Stimulated activated CD4-positive, alpha-beta T cell treated with anti-CD3 and anti-CD28 coated beads, Interleukin-1b, Interleukin-23, amount 100 ng/mL, for 1 hour (primary cell): ENCODE results near the gene SIRPG.
"Not testable (repeated sequence)": the region's sequence is repeated elsewhere in the genome, so short reads cannot be mapped to it uniquely, and the experiment has no call there.

Experiments used
- DNase-seq, 2 donors: peaks; one replicate each; pipeline ENCODE4 v3.0.0-alpha.2; 2020; ENCODE audit warnings: low read depth in 2 of 2

Gene SIRPG

DNA sequence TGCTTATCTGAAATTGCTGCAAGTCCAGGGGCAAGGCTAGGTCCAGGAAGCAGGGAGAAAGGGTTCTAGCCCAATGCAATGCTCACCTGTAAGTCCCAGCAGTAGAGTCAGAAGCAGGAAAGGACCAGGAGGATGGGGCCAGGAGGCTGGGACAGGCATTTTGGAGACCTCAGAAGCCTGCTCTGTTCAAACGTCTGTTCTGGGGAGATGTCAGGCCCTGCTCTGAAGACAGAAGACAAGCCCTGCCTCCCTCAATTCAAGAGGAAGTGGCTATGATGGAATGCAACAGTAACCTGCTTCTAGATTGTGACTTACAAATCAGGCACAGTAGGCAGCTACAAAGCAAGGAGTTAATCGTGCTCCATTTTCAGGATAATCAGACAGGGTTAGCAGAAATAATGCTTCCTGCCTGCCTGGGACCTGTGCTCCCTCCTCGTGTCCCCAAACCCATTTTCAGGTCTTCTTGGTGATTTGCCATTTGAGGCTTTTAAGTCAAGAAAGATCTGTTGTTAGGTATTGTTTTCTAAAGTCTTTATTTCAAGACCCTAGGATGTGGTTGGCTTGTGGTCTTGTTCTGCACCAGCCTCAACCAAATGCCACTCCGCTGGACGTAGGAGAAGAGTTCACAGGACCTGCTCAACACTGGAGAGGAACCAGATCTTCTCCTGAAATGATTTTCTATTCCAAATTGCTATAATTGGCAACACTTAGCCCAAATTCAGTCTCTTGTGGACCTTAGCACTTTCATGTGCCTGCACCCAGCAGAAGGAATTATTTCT lies at the start of gene SIRPG:
Gene SIRPG, minus strand, starts transcription at position 224 of the 779 bp plus-strand sequence. Its CDS starts 65 bp downstream, at position 159.
- no peak for DNase-seq

DNA sequence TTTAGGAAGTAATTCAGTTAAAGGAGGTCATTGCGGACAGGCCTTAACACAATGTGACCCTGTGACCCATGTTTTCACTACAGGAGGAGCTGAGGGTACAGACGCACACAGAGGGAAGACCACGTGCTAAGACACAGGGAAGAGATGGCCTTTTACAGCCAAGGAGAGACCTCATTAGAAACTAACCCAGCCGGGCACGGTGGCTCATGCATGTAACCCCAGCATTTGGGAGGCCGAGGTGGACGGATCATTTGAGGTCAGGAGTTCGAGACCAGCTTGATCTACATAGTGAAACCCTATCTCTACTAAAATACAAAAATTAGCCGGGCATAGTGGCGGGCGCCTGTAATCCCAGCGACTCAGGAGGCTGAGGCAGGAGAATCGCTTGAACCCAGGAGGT lies 49.3 kb upstream of the SIRPG start:
- not testable (repeated sequence) for DNase-seq

DNA sequence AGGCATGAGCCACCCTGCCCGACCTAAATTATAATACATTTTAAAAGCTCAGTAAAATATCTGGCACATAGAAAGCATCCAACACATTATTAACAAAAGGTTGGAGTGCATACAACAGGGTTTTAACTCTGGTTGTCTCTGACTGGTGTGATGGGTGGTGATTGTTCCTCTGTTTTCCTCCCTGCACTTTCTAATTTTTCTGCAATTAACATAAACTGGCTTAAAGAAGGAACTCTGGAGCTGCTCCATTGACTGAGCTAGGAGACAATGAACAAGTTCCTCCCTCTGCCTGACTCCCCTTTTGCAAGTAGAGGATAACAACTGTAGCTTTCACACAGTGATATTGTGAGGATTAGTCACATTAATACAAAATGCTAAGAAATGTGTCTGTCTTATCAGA lies 48.5 kb upstream of the SIRPG start:
- DNase-seq, result no peak

DNA sequence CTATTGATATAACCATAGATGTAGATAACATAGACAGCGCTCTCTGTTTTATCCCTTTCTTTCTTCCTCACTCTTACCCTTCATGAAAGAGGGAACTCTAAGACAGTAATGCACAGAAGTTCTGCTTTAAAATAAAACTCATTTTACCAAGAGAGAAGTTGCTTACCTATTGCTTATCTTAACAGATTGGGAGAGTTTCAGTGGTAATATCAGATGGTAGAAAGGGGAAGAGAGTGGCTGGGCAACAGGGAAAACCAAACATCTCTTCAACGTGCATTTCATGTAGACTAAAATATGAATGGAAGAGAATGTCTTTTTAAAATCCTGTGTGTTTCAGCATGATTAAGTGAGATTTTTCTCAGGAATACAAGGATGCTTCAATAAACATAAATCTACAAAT lies 45.3 kb upstream of the SIRPG start:
- DNase-seq, result no peak

DNA sequence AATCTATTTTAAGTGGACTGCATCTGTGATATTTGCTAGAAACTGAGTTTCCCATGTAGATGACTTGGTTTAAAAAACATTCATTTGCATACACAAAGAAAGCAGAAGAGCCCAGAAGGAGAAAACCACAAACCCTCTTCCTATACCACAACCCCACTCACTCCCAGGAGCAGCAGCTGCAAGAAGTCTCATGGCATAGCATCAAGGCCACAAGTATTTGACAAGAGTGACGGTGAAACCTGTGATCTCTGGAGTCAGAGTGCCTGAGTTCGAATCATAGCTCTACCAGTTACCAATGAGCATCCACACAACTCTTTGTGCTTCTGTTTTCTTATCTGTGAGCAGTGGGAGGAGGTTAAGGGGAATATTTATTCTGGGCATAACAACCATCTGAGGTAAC lies 44.7 kb upstream of the SIRPG start:
- DNase-seq, result no peak

DNA sequence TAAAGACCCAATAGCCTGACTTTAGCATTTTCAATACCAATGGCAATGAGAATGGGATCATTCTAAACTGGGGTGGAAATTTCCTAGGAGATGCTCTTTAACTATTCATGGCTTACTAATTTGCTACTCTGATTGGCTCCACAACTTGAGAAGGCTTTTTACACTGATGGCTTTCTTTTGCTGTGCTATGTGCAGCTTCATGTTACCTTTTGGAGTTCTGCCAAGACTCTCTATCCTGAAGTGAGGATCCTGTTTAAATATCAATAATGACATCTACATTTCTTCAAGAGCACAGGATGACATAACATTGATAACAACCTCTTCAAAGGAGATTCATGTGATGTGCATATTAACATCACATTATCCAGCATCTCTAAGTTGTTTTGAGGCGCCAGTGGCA lies 43.4 kb upstream of the SIRPG start:
- no peak for DNase-seq

DNA sequence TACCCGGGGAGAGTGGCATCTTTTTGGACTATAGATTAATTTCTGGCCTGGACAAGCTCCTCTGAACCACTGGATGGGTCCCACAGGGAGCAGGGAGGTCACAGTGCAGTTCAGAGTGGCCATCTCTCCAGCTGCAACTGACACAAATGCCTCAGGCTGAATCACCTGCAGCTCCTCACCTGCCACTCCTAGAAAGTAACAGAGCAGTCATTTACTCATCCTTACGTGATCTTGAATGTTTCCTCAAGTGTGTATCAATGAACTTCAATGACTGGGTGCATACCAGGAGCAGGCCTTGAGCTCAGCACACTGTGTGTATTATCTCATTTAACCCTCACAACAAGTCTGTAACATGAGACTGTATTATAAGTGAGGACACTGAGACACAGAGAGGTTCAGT lies 40.0 kb upstream of the SIRPG start:
- DNase-seq, result no peak

DNA sequence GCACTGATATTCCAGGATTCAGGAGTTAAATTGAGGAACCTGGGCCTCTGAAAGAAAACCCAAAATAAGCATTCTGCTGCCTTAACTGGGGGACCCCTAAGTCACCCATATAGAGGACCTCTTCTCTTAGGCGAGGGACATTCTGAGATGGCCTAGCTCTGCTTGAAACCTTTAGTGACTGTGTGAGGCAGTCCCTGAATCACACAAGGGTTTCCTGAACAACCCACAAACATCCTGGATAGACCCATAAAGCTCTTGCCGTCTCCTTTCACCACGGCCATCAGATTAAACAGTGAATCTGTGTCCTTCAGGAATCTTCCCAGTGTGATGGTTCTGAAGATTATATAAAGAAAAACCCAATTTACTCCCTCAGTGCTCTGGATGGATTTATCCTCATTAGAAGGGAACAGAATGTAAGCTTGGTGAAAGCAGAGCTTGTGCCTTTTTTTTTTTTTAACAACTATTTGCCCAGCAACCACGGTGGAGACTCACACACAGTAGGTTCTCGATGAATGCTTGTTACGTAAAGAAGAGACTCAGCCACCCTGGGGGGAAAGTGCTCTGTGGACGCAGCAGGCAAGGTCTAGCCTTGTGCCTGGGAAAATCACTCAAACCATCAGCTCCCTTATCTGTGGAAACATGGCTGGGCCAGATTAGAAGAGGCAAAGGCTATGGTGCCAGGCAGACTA lies 39.1 kb upstream of the SIRPG start:
- no peak for DNase-seq

DNA sequence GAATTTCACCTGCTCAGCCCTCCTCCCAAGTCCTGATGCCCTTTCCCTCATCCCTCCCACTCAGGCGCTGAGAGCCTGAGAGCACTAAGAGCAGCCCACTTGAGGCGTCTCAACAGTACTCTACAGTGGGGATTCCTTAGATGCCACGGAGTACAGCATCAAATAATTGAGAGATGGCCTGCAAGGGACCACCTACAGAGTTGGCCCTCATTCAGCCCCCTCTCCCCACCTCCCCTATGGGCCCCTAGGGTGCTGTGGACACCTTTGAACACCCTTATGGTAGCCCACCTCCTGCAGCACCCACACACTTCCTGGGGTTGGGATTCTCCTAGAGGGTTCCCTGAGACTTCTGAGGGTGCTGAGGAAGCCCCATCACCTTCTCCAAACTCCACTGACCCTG lies 37.1 kb upstream of the SIRPG start:
- no peak for DNase-seq

DNA sequence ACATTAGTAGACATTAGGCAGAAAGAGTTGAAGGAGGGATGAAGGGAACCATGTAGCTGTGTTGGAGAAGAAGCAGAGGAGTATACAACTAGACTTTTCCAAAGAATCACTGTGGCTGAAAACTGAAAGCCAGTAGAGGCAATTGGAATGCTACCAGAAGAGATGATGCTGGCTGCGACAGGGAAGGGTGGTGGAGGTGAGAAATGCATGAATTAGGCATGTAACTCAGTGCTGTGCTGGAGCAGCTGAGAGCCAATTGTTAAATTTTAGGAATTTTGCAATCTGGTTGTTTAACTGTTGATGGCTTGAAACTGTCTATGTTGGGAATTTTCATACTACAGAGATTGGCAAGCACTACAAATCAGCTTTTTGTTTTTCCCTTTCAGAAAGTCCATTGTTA lies 35.8 kb upstream of the SIRPG start:
- DNase-seq, result no peak

DNA sequence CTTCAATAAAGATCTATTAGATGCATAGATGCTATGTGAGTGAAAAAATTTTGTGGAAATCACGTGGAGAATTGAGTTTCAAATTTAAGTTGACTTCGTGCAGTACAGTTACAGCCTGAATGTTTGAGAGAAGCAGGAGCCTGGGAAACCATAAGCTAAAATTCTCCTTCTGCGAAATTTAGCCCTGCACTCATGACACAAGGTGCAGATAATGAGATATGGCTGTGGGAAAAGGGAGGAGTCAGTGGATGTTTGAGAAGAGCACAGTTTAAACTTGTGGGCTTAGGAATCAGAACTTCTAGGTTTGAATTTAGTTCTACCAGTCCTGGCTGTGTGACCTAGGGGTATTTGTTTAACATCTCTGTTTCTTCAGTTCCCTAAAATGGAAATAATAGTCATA lies 32.1 kb upstream of the SIRPG start:
- no peak for DNase-seq

DNA sequence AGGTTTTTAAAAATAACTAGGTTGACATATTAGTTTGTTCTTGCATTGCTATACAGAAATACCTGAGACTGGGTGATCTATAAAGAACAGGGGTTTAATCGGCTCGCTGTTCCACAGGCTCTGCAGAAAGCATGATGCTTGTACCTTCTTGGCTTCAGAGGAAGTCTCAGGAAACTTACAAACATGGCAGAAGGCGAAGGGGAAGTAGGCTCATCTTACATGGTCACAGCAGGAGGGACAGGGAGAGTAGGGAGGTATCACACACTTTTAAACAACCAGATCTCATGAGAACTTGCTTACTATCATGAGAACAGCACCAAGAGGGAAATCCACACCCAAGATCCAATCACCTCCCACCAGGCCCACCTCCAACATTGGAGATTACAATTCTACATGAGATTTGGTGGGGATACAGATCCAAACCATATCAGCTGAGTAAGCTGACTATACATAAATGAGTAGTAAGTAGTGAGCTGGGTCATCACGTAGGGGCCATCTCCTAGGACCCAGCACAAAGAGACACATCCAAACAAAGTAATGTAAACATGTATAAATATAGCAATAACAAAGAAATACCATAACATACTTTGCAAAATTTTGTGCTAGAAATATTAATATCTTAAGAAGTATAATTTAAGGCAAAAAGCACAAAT lies 31.4 kb upstream of the SIRPG start:
- no peak for DNase-seq

DNA sequence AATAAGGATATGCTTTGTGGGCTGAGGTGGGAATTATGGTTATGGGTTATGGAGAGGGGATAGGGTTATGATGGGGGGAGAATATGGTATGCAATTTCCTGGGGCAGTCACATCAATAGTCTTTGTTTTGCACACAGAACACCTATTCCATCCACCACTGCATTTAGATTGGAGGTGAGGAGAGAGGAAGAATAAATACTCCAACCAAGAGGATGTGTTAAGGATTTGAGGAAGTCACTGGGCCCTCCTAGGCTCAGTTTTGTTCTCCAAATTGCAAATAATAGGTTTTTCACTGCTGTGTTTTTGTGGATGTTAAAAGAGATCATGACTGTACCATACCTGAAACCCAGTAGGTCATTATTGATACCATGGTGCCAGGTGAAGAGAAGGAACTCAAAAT lies 29.5 kb upstream of the SIRPG start:
- no peak for DNase-seq

DNA sequence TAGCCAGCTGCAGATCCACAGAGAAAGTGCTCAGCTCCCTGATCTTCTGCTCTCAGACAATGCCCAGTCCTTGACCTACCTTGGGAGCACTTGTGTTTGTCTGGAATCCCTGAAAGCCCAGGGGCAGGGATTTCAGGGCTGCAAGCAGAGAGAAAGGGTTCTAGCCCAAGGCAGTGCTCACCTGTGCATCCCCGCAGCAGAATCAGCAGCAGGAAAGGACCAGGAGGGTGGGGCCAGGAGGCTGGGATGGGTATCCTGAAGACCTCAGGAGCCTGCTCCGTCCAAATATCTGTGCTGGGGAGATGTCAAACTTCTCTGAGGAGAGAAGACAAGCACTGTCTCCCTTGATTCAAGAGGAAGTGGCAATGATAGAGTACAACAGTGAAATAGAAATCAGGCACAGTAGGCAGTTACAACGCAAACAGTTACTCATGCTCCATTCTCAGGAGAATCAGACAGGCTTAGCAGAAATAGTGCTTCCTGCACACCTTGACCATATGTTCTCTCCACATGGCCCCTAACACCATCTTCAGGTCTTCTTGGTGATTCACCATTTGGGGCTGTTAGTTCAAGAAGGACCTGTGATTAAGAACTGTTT lies 28.7 kb upstream of the SIRPG start:
- DNase-seq, result no peak

DNA sequence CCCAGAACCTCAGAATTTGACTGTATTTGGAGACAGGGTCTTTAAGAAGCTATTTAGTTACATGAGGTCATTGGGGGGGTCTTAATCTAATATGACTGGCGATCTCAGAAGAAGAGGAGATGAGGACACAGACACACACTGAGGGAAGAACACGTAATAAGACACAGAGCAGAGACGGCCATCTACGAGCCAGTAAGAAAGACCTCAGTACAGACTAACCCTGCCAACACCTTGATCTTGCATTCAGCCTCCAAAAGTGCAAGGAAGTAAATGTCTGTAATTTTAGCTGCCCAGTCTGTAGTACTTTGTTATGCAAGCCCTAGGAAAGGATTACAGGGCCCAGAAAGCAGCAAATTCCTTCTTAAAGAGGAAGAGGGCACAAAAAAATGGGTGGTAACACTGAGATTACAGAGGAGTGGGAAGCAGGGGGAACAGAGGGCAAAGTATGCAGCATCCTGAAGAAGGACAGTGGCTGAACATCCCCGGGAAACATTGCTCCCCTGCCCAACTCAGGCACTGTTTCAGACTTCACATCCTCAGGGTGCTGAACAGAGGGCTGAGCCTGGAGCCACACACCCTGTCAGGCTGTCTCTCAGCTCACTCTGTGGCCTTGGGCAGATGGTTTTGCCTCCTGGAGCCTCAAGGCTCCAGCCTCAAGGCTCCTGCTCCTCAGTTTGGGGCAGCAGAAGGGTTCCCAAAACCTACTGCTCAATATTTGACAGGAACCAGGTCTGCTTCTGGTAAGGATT lies 27.9 kb upstream of the SIRPG start:
- DNase-seq, result no peak

DNA sequence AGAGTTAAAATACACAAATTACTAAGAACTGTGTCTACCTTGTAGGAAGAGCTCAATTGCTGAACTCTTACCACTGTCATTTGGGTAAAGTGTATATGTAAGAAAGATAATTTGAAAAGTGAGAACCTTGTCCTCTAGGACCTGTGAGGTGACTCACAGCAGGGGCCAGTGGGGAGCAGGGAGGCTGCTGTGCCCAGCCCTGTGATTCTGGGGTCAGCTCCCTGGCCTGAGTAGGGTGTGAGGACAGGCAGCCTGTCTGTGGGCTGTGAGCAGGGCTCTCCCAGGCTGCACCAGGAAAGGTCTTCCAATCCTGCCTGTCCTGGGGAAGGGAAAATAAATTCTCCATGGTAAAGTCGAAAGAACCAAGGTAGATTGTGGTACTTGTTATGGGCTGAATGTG lies 27.3 kb upstream of the SIRPG start:
- DNase-seq, result no peak

DNA sequence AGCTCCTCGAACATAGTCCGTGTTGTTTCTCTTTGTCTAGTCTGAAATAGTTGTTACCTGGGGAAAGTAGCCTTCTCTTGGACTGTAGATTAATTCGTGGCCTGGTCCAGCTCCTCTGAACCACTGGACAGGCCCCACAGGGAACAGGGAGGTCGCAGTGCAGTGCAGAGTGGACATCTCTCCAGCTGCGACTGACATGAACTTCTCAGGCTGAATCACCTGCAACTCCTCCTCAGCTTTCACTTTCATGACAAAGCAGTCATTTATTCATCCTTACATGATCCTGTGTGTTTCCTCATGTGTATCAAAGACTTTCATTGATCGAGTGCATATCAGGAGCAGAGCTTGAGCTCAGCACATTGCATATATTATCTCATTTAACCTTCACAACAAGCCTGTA lies 19.1 kb upstream of the SIRPG start:
- DNase-seq, result no peak

DNA sequence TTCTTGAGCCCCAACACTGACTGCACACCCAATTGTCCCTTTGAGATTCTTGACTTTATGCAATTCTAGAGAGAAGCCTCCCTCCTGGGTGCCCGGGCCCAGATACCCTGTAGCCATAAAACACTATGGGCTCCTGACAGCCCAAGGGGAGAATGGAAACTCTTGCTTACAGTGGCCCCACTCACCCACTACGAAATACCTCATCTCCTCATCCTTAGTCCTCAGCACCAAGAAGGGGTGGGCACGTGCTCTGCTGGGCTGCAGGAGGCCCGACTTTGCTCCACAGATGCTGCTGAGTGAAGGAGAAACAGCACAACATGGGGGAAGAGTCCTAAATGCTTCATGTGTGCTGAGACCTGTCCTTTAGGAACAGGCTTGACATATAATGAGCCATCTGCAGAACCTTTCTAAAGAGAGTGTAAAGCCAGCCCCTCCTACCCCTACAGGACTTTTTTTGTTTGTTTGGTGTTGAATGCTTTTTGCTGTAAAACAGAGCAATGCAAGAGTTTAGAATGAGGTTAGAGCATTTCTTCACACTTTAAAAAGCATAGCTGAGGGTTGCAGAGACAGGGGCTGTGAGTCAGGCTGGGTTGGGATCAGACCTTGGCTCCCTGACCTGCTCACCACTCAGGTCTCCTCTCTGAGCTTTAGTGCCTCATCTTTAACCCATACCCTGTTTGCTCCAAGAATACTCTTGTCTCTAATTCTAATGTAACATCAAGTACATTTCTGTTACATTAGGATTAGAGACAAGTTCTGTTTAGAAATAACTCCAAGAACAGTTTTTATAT lies 17.6 kb upstream of the SIRPG start:
- DNase-seq, result no peak

DNA sequence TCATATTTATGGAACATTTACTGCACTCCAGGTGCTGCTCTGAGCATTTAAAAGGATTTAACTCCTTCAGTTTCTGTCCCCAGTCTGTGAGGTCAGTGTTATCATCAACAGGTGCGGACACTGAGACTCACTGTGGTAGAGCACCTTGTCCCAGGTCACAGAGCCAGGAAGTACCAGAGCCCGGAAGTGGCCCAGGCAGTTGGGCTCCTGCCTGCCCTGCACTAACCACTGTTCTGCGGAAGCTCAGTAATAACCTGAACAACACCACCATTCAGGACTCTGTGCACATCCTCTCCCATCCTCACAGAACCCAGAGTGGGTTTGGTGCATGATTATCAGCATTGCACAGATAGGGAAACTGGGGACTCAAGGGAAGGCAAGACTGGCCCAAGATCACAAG lies 16.8 kb upstream of the SIRPG start:
- DNase-seq, result no peak

DNA sequence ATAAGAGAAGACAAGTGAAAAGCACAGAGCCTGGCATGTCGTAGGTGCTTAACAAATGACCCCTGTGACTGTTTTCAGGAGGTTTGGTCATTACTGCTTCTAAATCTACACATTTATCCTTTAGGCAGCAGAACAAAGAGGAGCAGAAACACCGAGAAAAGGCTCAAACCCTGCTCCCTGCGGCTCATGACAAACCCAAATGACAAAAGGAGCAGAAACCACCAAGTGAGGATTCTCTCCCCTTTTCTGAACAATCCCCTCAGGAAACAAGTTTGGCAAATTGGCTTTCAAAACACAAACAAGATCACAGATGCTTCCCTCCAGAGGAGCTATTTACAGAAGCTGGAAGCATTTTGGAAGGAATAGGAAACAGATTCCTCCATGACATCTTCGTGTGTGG lies 15.8 kb upstream of the SIRPG start:
- DNase-seq, result no peak

DNA sequence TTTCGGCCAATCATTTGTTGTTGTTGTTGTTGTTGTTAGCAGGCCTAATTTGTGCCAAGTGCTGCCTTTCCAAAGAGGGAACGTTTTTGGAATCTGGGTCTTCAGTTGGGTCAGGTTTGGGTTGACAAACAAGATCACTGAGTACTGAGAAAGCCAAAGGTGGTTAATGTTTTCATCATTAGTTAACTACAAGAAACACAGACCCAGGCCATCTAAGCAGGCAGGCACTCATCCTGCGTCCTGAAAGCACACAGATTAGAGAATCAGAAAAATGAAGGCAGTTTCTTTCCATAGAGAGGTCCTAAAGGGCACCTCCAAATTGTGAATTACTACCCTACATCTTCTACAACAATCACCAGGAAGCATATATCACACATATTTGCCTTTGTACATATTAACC lies 15.1 kb upstream of the SIRPG start:
- no peak for DNase-seq
